Measurements from ENCODE around the gene BTAF1. TPM values are rescaled to one million over a fixed set of nuclear protein-coding genes. Genes with fewer than 3 reads are reported as not detected.

Gene BTAF1
- total RNA-seq, 1 donor: 47.4 TPM

- Histone ChIP-seq H3K27ac (ENCODE audit: low read depth, low read length) (no peak overlapping the region), H3K4me3 (ENCODE audit: insufficient read depth, low read length) (no peak overlapping the region), H3K36me3 (ENCODE audit: insufficient read depth, low read length) (peaks cover 33% of the 10 kb centered on the region), H2AFZ (ENCODE audit: low read length) (no peak overlapping the region), H3K4me2 (ENCODE audit: insufficient read depth, low read length) (no peak overlapping the region), H3K9me3 (ENCODE audit: low read depth, low read length) (no peaks in the 10 kb centered on the region), H3K4me1 (ENCODE audit: insufficient read depth, low read length) (no peaks in the 10 kb centered on the region), H3K27me3 (ENCODE audit: insufficient read depth, low read length) (no peaks in the 10 kb centered on the region), H3K79me2 (ENCODE audit: insufficient read depth, low read length) (no peaks in the 10 kb centered on the region), H4K20me1 (ENCODE audit: insufficient read depth, low read length) (no peaks in the 10 kb centered on the region)
- DNase-seq (ENCODE audit: insufficient read length, low spot score, missing footprints): no peak
- TF ChIP-seq CTCF (IDR thresholded peaks at IDR 0.05; ENCODE audit: extremely low read depth, low read depth, low read length): no peak
These were observed 85.9 kb downstream of the BTAF1 start for GRCh38 chr10:92009445-92009844.

- Histone ChIP-seq H3K36me3 (ENCODE audit: insufficient read depth, low read length) (peaks cover 40% of the 10 kb centered on the region), H3K4me1 (ENCODE audit: insufficient read depth, low read length) (no peaks in the 10 kb centered on the region), H4K20me1 (ENCODE audit: insufficient read depth, low read length) (no peaks in the 10 kb centered on the region), H3K27me3 (ENCODE audit: insufficient read depth, low read length) (no peaks in the 10 kb centered on the region), H3K27ac (ENCODE audit: low read depth, low read length) (no peak overlapping the region), H2AFZ (ENCODE audit: low read length) (no peak overlapping the region), H3K4me2 (ENCODE audit: insufficient read depth, low read length) (no peak overlapping the region), H3K79me2 (ENCODE audit: insufficient read depth, low read length) (no peaks in the 10 kb centered on the region), H3K4me3 (ENCODE audit: insufficient read depth, low read length) (no peak overlapping the region), H3K9me3 (ENCODE audit: low read depth, low read length) (no peaks in the 10 kb centered on the region)
- DNase-seq (ENCODE audit: insufficient read length, low spot score, missing footprints): no peak
- TF ChIP-seq CTCF (IDR thresholded peaks at IDR 0.05; ENCODE audit: extremely low read depth, low read depth, low read length): no peak
These were observed 86.6 kb downstream of the BTAF1 start for GRCh38 chr10:92010047-92010735.

- Histone ChIP-seq H3K4me2 (ENCODE audit: insufficient read depth, low read length) (no peak overlapping the region), H3K9me3 (ENCODE audit: low read depth, low read length) (no peaks in the 10 kb centered on the region), H3K27ac (ENCODE audit: low read depth, low read length) (no peak overlapping the region), H3K36me3 (ENCODE audit: insufficient read depth, low read length) (peaks cover 43% of the 10 kb centered on the region), H3K79me2 (ENCODE audit: insufficient read depth, low read length) (no peaks in the 10 kb centered on the region), H4K20me1 (ENCODE audit: insufficient read depth, low read length) (no peaks in the 10 kb centered on the region), H3K27me3 (ENCODE audit: insufficient read depth, low read length) (no peaks in the 10 kb centered on the region), H2AFZ (ENCODE audit: low read length) (no peak overlapping the region), H3K4me3 (ENCODE audit: insufficient read depth, low read length) (no peak overlapping the region), H3K4me1 (ENCODE audit: insufficient read depth, low read length) (no peaks in the 10 kb centered on the region)
- no peak for TF ChIP-seq CTCF (IDR thresholded peaks at IDR 0.05; ENCODE audit: extremely low read depth, low read depth, low read length)
- DNase-seq (ENCODE audit: insufficient read length, low spot score, missing footprints): peak; percentile 82
These were observed 88.1 kb downstream of the BTAF1 start for GRCh38 chr10:92011560-92012214.

- Histone ChIP-seq H3K27me3 (ENCODE audit: insufficient read depth, low read length) (no peaks in the 10 kb centered on the region), H3K4me1 (ENCODE audit: insufficient read depth, low read length) (no peaks in the 10 kb centered on the region), H2AFZ (ENCODE audit: low read length) (no peak overlapping the region), H3K27ac (ENCODE audit: low read depth, low read length) (no peak overlapping the region), H3K36me3 (ENCODE audit: insufficient read depth, low read length) (peaks cover 56% of the 10 kb centered on the region), H4K20me1 (ENCODE audit: insufficient read depth, low read length) (no peaks in the 10 kb centered on the region), H3K4me2 (ENCODE audit: insufficient read depth, low read length) (no peak overlapping the region), H3K9me3 (ENCODE audit: low read depth, low read length) (no peaks in the 10 kb centered on the region), H3K4me3 (ENCODE audit: insufficient read depth, low read length) (no peak overlapping the region), H3K79me2 (ENCODE audit: insufficient read depth, low read length) (no peaks in the 10 kb centered on the region)
- no peak for TF ChIP-seq CTCF (IDR thresholded peaks at IDR 0.05; ENCODE audit: extremely low read depth, low read depth, low read length)
- no peak for DNase-seq (ENCODE audit: insufficient read length, low spot score, missing footprints)
These were observed 91.0 kb downstream of the BTAF1 start for GRCh38 chr10:92014620-92015019.

Data from osteoblast (primary cell).